Activated T-cell treated with anti-CD3 and anti-CD28 coated beads, Interleukin-2, amount 50 U/mL, for 4 hours (primary cell): ENCODE data around the gene SON. TPM values are rescaled to one million over a fixed set of nuclear protein-coding genes. Genes with fewer than 3 reads are reported as not detected.

Experiments used
- total RNA-seq, 3 donors: library from RNA; stranded (reverse); gene quantifications; one replicate each; pipeline ENCODE4 v1.2.1, GENCODE V29; 2021

The SON gene
- total RNA-seq, 3 donors from 2014 or later: 322 to 350 (median 332) TPM

Other genes starting within 250 kb of the SON start
- gene IFNAR1, start 218.1 kb upstream of the SON start, total RNA-seq: 10 to 100 TPM; 21.1 to 33.9 (median 30.8) TPM
- gene IFNGR2, start 139.6 kb upstream of the SON start, total RNA-seq: 10 to 100 TPM in 2 of 3 donors, 1 to 10 TPM in 1; 8.7 to 12.8 (median 10.5) TPM
- 10 to 100 TPM; 14.5 to 18.4 (median 16.9) TPM for gene TMEM50B, start 63.1 kb upstream of the SON start, total RNA-seq
- gene DNAJC28, start 51.3 kb upstream of the SON start, total RNA-seq: under 1 TPM in 2 of 3 donors, not detected in 1; 0.11 to 0.16 TPM
- 100 to 1,000 TPM; 244 to 274 (median 244) TPM for gene GART, start 921 bp upstream of the SON start, total RNA-seq
- gene DONSON, start 45.6 kb downstream of the SON start, total RNA-seq: 10 to 100 TPM; 20.9 to 22.5 (median 22.0) TPM
- 10 to 100 TPM; 20.8 to 23.0 (median 22.8) TPM for gene CRYZL1, start 98.7 kb downstream of the SON start, total RNA-seq
- gene ITSN1, start 99.5 kb downstream of the SON start, total RNA-seq: 1 to 10 TPM; 2.1 to 2.5 (median 2.4) TPM